GM12891 (cell line): ENCODE data around the gene TRAF1.

Experiments used
- POLR2A ChIP-seq: IDR thresholded peaks from 2 replicates; pipeline ENCODE4 v1.6.1; 2011; ENCODE audit warnings: low read depth, low read length, control low read depth
- POLR2AphosphoS5 ChIP-seq: IDR thresholded peaks from 2 replicates; pipeline ENCODE4 v1.6.1; 2011; ENCODE audit warnings: low read depth, low read length, control low read depth

DNA sequence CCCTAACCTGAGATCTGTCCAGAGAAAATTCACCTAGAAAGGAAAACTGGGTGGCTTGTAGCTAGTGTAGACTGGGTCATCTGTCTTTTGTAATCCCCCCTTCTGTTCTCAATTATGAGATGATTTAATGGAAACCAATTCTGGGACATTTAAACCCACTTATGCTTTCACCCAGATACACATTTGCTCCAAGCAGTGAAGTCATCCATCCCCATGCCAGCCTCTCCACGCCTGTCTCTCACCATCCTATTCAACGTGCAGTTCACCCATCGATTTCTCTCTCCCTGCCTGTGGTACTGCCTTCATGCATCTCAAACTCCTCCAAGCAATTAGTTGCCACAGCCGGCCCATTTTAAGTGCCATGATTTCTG lies 51.4 kb downstream of the TRAF1 start:
- TF ChIP-seq POLR2AphosphoS5 (no peak), POLR2A (no peak)
